HG02571 (cell line): ENCODE data around the gene FILIP1.

Source experiments
- ATAC-seq: cut with Tn5 transposase; IDR thresholded peaks from one replicate; pipeline ENCODE4 v1.9.1; 2021; ENCODE audit warnings: mild to moderate bottlenecking, moderate library complexity; ENCODE audit not compliant: unreplicated experiment

FILIP1 gene

DNA sequence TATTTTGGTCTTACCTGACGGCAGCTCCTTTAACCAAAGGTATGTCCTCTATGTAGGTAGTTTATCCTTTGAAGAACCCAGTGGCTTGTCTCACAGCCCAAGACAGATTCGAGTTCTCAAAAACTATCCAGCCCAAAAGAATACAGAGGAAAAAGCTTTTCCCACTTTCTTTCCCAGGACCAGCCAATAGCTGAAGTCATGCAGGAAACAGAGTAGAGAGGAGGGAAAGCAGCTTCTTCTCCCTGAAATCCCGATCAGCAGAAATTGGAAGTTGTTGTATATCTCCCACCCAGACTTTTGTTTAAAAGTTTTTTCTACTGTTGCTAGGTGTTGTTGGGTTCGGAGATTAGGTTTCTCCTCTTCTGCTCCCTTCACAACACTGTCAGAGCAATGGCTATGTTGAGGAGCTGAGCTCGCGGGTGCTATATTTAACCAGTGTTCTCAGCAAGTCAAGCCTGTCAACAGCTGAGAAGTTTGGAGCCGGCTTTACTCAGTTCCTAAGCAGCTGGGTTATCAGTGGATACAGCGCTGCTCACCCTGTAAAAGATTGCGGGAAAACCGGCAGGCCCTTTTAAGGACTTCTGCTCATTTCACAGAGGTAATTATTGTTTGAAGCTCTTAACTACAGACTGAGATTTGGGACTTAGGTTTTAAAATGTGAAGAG is at the start of gene FILIP1:
TSS of gene FILIP1 (minus strand) at position 401 of the 665 bp plus-strand sequence. CDS start 78,828 bp downstream, outside the sequence.
- no peak for ATAC-seq

DNA sequence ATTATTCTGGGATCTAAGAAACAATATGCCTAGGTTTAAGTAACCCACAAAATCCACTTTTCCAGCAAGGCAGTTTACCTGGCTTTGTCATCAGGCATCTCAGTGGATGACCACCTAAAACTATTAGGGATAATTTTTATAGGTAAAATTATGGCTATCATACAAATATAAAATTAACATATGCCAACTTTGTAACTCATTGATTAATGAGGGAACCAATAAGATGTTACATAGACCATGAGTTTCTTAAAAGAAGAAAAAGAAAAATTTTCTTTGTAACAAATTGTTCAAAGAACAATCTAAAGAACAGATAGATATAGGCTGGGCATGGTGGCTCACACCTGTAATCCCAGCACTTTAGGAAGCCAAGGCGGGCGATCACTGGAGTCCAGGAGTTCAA is 49.7 kb upstream of the FILIP1 start:
- no peak for ATAC-seq

DNA sequence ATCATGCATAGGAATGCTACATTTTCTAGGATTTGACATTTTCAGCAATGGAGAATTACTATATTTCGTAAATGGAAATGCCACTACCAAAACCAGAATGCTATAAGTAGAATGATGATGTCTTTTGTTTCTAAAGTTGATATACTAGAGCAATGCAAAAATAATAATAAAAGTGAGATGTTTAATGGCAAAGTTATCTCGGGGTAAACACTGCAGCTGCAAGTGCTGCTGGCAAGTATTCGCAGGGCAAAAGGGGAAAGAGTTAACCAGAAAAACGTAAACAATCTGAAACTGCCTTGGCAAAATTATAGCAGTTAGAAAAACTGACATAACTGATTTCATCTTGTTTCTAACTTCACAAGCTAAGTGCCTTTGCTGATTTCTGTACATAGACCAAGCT is 45.5 kb upstream of the FILIP1 start:
- no peak for ATAC-seq

- ATAC-seq, result no peak
Observed at GRCh38 chr6:75532521-75532920, 38.9 kb upstream of the FILIP1 start.

- no peak for ATAC-seq
Observed at GRCh38 chr6:75531174-75531573, 37.6 kb upstream of the FILIP1 start.

DNA sequence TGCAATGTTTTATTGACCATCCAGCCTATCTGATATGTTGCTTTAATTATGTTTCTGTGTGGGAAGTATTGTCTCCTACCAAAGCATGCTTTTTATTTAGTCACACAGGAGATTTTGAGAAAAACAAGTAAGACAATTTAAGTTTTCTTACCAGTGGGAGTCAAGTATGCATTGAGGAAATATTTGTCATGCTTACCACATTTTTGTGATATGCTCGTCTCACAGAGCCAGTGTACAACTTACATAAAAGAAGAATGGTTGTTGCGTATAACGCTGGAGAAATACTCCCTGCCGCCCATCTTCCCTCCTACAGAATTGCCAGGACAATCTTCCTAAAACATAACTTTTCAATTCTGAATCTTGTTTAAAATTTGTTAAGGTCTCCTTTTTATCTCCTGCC is 37.1 kb upstream of the FILIP1 start:
- ATAC-seq, result no peak

DNA sequence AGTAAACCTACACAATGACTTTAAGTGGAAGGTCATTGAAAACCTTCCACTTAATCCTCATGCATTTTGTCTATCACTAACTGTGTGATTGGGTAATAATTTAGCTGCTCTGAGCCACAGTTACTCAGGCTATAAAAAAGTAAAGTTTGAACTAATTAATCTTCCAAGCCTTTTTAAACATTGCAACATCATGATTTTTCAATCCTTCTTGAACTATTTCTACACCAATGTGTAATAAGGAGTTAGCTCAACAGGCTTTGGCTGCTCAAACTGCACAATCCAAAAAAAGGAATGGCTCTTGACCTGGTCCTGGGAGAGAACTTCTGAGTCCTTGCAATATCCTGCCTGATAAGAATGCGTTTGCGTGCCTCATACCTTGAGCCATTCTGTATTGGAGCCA is 34.8 kb upstream of the FILIP1 start:
- ATAC-seq, result no peak

DNA sequence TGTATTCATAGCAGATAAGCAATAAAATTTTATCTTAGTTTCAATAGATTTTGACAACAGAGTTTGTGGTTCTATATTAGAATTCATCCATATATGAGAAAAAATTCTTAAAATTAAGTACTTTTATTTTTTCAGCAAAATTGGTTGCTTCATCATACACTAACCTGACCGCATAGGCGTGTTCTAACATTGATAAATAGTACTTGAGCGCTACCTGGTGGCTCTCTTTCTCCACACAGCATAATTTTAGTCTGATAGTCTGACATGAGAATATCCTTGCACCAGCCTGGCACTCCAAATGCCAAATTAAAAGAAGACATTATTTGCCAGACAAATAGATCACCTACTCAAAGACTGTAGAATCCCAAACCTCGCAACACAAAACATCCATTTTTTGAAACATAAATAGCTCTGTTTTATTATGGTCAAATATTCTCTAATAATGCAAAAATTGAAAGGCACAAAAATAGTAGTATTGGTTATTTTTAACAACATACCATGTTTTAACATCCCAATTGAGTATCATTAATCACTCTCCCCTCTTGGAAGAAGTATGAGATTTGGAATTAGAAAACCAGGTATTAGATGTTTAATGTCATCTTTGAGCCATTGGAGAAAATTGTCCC is 33.0 kb upstream of the FILIP1 start:
- peak; percentile 95 for ATAC-seq

DNA sequence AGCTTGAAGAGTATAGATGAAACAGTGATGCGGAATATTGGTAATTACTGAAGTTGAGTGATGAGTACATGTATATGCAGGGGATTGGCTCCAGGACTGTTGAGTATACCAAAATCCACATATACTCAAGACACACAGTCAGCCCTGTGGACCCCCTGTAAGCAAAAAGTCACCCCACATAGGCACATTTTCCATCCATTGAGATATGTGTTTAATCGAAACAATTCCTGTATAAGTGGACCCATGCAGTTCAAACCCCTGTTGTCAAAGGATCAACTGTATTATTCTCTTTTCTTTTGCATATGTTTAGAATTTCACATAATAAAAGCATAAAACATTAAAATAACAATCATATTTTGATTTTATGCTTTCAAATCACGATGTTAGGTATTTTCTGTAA is 32.1 kb upstream of the FILIP1 start:
- ATAC-seq, result no peak

DNA sequence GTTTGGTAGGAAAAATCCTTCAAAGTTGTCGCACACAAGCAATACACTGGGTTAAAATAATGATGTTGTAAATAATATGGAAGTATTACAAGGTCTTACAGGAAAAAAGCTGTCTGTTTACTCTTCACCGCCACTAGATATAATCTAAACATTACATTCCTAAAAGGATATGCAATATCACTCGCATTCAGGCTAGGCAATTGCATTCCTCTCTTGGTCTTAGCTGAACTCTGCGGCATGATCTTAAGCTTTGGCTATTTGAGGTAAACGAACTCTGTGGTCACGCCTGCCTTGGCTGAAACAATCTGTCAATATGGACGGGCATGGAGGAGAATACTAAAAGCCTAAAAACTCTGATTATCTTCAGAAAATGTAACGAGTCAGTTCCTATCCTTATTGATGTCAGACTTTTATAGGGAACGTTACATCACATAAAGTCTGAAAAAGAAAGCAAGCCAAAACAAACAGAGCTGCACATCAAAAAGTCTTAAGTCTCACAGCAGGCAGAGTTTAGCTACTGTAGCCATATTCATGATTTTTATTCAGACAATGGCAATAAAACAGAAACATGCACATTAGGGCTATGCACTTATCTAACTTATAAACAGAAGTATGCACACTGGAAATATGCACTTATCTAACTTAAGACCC is 30.8 kb upstream of the FILIP1 start:
- no peak for ATAC-seq

- ATAC-seq, result no peak
Observed at GRCh38 chr6:75516757-75517156, 23.2 kb upstream of the FILIP1 start.

GRCh38 chr6:75512591-75512990 is 19.0 kb upstream of the FILIP1 start:
- ATAC-seq, result no peak

DNA sequence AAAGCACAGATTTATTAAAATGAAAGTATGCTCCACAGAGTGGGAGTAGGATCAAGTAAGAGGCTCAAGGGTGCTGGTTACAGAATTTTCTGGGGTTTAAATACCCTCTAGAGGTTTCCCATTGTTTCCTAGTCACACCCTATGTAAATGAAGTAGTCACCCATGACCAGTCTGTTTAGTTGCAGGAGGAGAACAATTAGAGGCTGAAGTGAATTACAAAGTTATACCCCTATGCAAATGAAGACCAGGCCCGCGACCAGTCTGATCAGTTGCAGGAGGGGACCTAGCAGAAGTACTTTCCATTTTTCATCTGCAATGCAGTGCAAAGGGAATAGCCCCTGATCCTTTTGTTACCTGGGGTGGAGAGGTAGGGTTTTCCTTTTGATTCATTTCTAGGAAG is 11.8 kb upstream of the FILIP1 start:
- ATAC-seq, result no peak

DNA sequence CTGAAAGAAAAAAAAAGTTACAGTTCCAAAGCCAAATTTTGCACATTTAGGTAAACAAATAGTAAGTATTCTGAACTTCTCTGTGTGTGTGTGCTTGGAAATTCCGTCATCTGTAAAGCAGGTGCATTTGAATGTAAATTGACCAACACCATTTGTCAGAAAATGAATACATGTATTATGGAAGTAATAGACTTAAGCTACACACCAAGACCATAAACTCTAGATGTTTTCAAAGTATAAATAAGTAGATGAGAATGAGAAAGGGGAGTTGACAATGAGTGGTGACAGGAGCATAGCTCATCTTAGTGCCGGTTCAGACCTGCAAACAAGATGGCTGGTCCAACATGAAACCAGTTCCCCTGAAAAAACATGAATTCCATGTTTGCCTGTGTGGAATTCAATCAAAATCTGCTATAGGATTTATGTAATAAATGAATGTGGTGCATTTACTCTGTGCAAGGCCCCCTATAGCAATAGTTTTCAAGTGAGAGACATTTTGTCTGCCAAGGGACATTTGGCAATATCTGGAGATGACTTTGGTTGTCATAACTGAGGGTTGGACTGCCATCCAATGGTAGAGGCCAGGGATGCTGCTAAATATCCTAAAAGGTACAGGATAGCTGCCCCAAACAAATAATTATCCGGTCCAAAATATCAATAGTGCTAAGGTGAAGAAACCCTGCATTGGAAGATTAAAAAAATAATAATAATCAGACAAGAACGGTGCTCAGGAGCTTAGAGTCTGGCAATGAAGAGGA is 11.0 kb upstream of the FILIP1 start:
- no peak for ATAC-seq

GRCh38 chr6:75503291-75503690 is 9.7 kb upstream of the FILIP1 start:
- no peak for ATAC-seq

DNA sequence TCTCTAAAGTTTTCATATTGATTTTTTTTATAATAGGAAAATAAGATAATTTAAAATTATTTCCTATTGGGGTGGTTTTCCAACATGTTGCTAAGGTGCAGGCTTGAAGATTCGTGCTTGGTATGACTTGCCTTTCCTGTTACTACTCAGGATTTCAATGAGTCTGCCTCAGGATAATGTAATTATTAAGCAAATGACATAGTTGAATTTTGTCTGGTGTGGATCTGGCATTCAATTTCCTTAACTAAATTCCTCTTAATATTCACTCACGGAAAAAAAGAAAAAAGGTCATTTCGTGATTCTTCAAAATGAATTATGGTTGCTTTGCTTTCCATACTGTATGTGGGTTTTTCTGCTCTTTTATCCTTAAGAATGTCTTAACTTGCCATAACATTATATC is 9.3 kb upstream of the FILIP1 start:
- ATAC-seq, result no peak

- ATAC-seq, result no peak
Observed at GRCh38 chr6:75501756-75502155, 8.2 kb upstream of the FILIP1 start.

DNA sequence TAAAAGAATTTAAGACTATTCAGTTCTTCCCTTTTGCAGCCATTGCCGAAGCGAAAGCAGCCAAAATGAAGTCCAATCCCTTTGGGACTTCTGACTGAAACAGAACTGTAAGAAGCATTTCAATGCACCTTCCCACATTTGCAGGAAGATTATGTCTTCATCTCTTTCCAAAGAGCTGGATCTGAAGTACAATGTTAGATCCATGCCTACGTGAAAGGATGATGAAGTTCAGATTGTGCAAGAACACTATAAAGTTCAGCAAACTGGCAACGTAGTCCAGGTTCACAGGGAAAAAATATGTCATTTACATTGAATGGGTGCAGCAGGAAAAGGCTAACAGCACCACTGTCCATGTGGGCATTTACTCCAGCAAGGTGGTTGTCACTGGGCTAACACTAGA is 6.0 kb upstream of the FILIP1 start:
- no peak for ATAC-seq

GRCh38 chr6:75498862-75499261 is 5.3 kb upstream of the FILIP1 start:
- ATAC-seq, result no peak

- no peak for ATAC-seq
Observed at GRCh38 chr6:75497994-75498393, 4.4 kb upstream of the FILIP1 start.

DNA sequence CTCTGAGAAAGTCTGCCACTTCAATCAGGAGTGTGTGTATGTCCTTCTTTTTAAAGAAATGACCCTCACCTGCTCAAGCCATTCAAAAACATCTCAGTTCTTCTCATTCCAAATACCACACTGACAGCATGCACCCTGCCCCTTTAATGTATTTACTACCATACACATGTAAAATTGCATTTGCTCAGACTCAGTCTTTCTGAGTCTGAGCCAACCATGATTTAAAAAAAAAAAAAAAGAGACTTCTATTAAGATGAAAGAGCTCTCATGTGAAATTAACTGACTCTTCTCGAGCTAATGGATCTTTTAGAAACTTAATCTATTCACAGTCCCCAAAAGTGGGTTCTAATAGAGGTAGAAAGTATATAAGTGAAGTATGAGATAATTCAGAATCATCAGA is 1.4 kb upstream of the FILIP1 start:
- ATAC-seq, result no peak

- no peak for ATAC-seq
Observed at GRCh38 chr6:75494290-75494689, 690 bp upstream of the FILIP1 start.
